IMR-90 (cell line): ENCODE data around the gene APBB3. TPM values are rescaled to one million over a fixed set of nuclear protein-coding genes. Genes with fewer than 3 reads are reported as not detected.

Source experiments
- ATAC-seq: fragments of 200-7000 bp; cut with Tn5 transposase; 2 replicates; pipeline ENCODE4 v1.9.1; 2020; ENCODE audit warnings: low read depth, mild to moderate bottlenecking, moderate library complexity
- BruUV-seq: library from RNA; stranded (reverse); fragments of 400-500 nt; replicated peaks from 2 replicates; lab custom pipeline; 2021; lab: Mats Ljungman, UMichigan
- CTCF ChIA-PET: fragments of 300-600 bp; formaldehyde crosslinking; extraction: SDS; loops from one replicate; lab custom pipeline; 2021; ENCODE audit warnings: antibody characterized with exemption; lab: Yijun Ruan, JAX
- POLR2A ChIA-PET: fragments of 300-600 bp; sonication (Branson Sonifier 250); formaldehyde crosslinking; loops from one replicate; lab custom pipeline; 2022; ENCODE audit warnings: antibody characterized with exemption; ENCODE audit not compliant: unreplicated experiment; lab: Charles Lee
- DNase-seq: peaks from one replicate; pipeline ENCODE4 v3.0.0; 2013
- H2AFZ ChIP-seq: replicated peaks from 2 replicates; pipeline ENCODE3; 2013; ENCODE audit warnings: low read length, mild to moderate bottlenecking; ENCODE audit not compliant: poor library complexity
- H2AK5ac ChIP-seq: 2 replicates; pipeline ENCODE4 v1.6.1; 2013; ENCODE audit warnings: low read depth, low read length, inconsistent platforms
- H2AK9ac ChIP-seq: replicated peaks from 2 replicates; pipeline ENCODE3; 2013; ENCODE audit warnings: mild to moderate bottlenecking, low read depth, low read length, moderate library complexity; ENCODE audit not compliant: poor library complexity
- H2BK120ac ChIP-seq: 2 replicates; pipeline ENCODE4 v1.6.1; 2013; ENCODE audit warnings: low read depth, low read length, inconsistent platforms
- H2BK15ac ChIP-seq: 3 replicates; pipeline ENCODE4 v1.6.1; 2013; ENCODE audit warnings: low read depth, low read length, inconsistent platforms
- H2BK20ac ChIP-seq: 2 replicates; pipeline ENCODE4 v1.6.1; 2013; ENCODE audit warnings: low read depth, mild to moderate bottlenecking, inconsistent platforms, low read length, moderate library complexity
- H2BK5ac ChIP-seq: 2 replicates; pipeline ENCODE4 v1.6.1; 2013; ENCODE audit warnings: mild to moderate bottlenecking, low read depth, low read length, inconsistent platforms; ENCODE audit not compliant: poor library complexity, severe bottlenecking
- H3K14ac ChIP-seq: replicated peaks from 2 replicates; pipeline ENCODE4 v1.6.1; 2013; ENCODE audit warnings: low read depth, low read length, inconsistent platforms
- H3K18ac ChIP-seq: 2 replicates; pipeline ENCODE4 v1.6.1; 2013; ENCODE audit warnings: low read depth, low read length, control low read depth
- H3K23ac ChIP-seq: 2 replicates; pipeline ENCODE4 v1.6.1; 2013; ENCODE audit warnings: low read depth, low read length, inconsistent platforms
- H3K27ac ChIP-seq: 2 replicates; pipeline ENCODE4 v1.5.1; 2013; ENCODE audit warnings: mild to moderate bottlenecking, control low read depth, low read length; ENCODE audit not compliant: insufficient read depth
- H3K27me3 ChIP-seq: 2 replicates; pipeline ENCODE4 v1.6.1; 2013; ENCODE audit warnings: low read length; ENCODE audit not compliant: control insufficient read depth, insufficient read depth
- H3K36me3 ChIP-seq: 2 replicates; pipeline ENCODE4 v1.6.1; 2013; ENCODE audit warnings: low read length, mixed read lengths; ENCODE audit not compliant: control insufficient read depth, insufficient read depth
- H3K4ac ChIP-seq: 2 replicates; pipeline ENCODE4 v1.6.1; 2013; ENCODE audit warnings: low read depth, low read length, inconsistent platforms
- H3K4me1 ChIP-seq: 2 replicates; pipeline ENCODE4 v1.6.1; 2013; ENCODE audit warnings: low read length, mixed read lengths; ENCODE audit not compliant: control insufficient read depth, insufficient read depth
- H3K4me2 ChIP-seq: 2 replicates; pipeline ENCODE4 v1.6.1; 2013; ENCODE audit warnings: low read depth, mild to moderate bottlenecking, control low read depth, low read length, moderate library complexity
- H3K4me3 ChIP-seq: 2 replicates; pipeline ENCODE4 v1.5.1; 2013; ENCODE audit warnings: low read depth, mild to moderate bottlenecking, control low read depth, low read length, moderate library complexity; ENCODE audit not compliant: insufficient read depth
- H3K56ac ChIP-seq: 2 replicates; pipeline ENCODE4 v1.6.1; 2013; ENCODE audit warnings: low read length, inconsistent platforms; ENCODE audit not compliant: insufficient read depth; ENCODE audit errors: extremely low read depth
- H3K79me1 ChIP-seq, 2 experiments: 2 replicates each; pipeline ENCODE4 v1.6.1; 2013; ENCODE audit warnings: low read length in 2 of 2, inconsistent platforms in 1 of 2, low read depth in 1 of 2
- H3K9ac ChIP-seq: 2 replicates; pipeline ENCODE4 v1.6.1; 2013; ENCODE audit warnings: low read depth, low read length, control low read depth
- H3K9me1 ChIP-seq: 2 replicates; pipeline ENCODE4 v1.6.1; 2013; ENCODE audit warnings: low read length, inconsistent platforms; ENCODE audit not compliant: insufficient read depth
- H3K9me3 ChIP-seq: 2 replicates; pipeline ENCODE4 v1.6.1; 2013; ENCODE audit warnings: low read length; ENCODE audit not compliant: control insufficient read depth, insufficient read depth
- H4K20me1 ChIP-seq: 2 replicates; pipeline ENCODE4 v1.6.1; 2013; ENCODE audit warnings: low read length, inconsistent platforms; ENCODE audit not compliant: insufficient read depth
- H4K5ac ChIP-seq: 2 replicates; pipeline ENCODE4 v1.6.1; 2013; ENCODE audit warnings: mild to moderate bottlenecking, low read depth, low read length, control low read depth
- H4K8ac ChIP-seq, 2 experiments: 2 replicates each; pipeline ENCODE4 v1.6.1; 2013; ENCODE audit warnings: low read depth in 2 of 2, low read length in 2 of 2, control low read depth in 1 of 2, inconsistent platforms in 1 of 2
- H4K91ac ChIP-seq: 2 replicates; pipeline ENCODE4 v1.6.1; 2013; ENCODE audit warnings: low read depth, low read length, inconsistent platforms; ENCODE audit not compliant: insufficient read depth
- CEBPB ChIP-seq: IDR thresholded peaks from 2 replicates; pipeline ENCODE4 v1.6.1; 2012; ENCODE audit warnings: low read depth, low read length, improper control_type of control experiment
- CHD1 ChIP-seq: IDR thresholded peaks from 2 replicates; pipeline ENCODE4 v1.6.1; 2012; ENCODE audit warnings: low read depth, low read length, improper control_type of control experiment
- FOS ChIP-seq: fragments of 150-350 bp; IDR thresholded peaks from 2 replicates; pipeline ENCODE4 v1.6.1; 2016; ENCODE audit warnings: low read depth, low read length
- MAFK ChIP-seq: IDR thresholded peaks from 2 replicates; pipeline ENCODE4 v1.6.1; 2012; ENCODE audit warnings: low read depth, low read length, improper control_type of control experiment
- MAZ ChIP-seq: IDR thresholded peaks from 2 replicates; pipeline ENCODE4 v1.6.1; 2012; ENCODE audit warnings: low read depth, mild to moderate bottlenecking, low read length, improper control_type of control experiment, moderate library complexity, borderline replicate concordance
- MXI1 ChIP-seq: IDR thresholded peaks from 2 replicates; pipeline ENCODE4 v1.6.1; 2012; ENCODE audit warnings: low read depth, mild to moderate bottlenecking, low read length, moderate library complexity, borderline replicate concordance
- NFE2L2 ChIP-seq: fragments of 150-350 bp; IDR thresholded peaks from 2 replicates; pipeline ENCODE4 v1.6.1; 2016; ENCODE audit warnings: low read depth, mild to moderate bottlenecking, low read length
- POLR2A ChIP-seq: IDR thresholded peaks from 2 replicates; pipeline ENCODE4 v1.6.1; 2012; ENCODE audit warnings: mild to moderate bottlenecking, low read depth, low read length
- RAD21 ChIP-seq: IDR thresholded peaks from 2 replicates; pipeline ENCODE4 v1.6.1; 2012; ENCODE audit warnings: low read length, improper control_type of control experiment
- RCOR1 ChIP-seq: IDR thresholded peaks from 2 replicates; pipeline ENCODE4 v1.6.1; 2012; ENCODE audit warnings: mild to moderate bottlenecking, low read length, improper control_type of control experiment; ENCODE audit not compliant: insufficient replicate concordance
- RFX5 ChIP-seq: IDR thresholded peaks from 2 replicates; pipeline ENCODE4 v1.8.0; 2012; ENCODE audit warnings: low read depth, mild to moderate bottlenecking, low read length, moderate library complexity
- SMC3 ChIP-seq: fragments of 150-350 bp; IDR thresholded peaks from 2 replicates; pipeline ENCODE4 v1.6.1; 2016; ENCODE audit warnings: low read depth, mild to moderate bottlenecking, antibody characterized with exemption, low read length, moderate library complexity
- WGBS, 2 experiments: methylation state at CpG; one replicate each; pipeline versions ENCODE4 v1.1.5 to v1.1.7; 2013; ENCODE audit warnings: missing lambda C conversion rate in 2 of 2; ENCODE audit not compliant: insufficient read length in 1 of 2; ENCODE audit errors: extremely low coverage in 2 of 2; 5-methylcytosine and 5-hydroxymethylcytosine counted together
- dilution Hi-C: fragments of 300-500 bp; cut with HindIII; formaldehyde crosslinking; loops from one replicate; pipeline ENCODE4 v1.14.3; 2018; ENCODE audit warnings: low sequenced_read_pairs; ENCODE audit not compliant: unreplicated experiment
- in situ Hi-C: fragments of 300-500 bp; cut with MboI; formaldehyde crosslinking; loops from 3 replicates; pipeline ENCODE4 v1.14.3; 2019; ENCODE audit warnings: low sequenced_read_pairs, inconsistent platforms, mixed read lengths
- intact Hi-C: fragments of 100-400 bp; cut with micrococcal nuclease; formaldehyde crosslinking; loops from 2 replicates; pipeline ENCODE4 v1.10.0; 2022
- polyA plus RNA-seq, 3 experiments: library from polyadenylated mRNA; depleted of rRNA; stranded (reverse); fragments of >200 nt; gene quantifications; 2 replicates each; pipeline ENCODE4 v1.2.3, GENCODE V29; 2012; ENCODE audit warnings: low replicate concordance in 1 of 3
- total RNA-seq: library from RNA; depleted of rRNA; stranded (reverse); fragments of >200 nt; gene quantifications from 2 replicates; pipeline ENCODE4 v1.2.3, GENCODE V29; 2012
- TF ChIP-seq, protein P1 (sequence below): conservative IDR thresholded peaks from 2 replicates; pipeline ENCODE4 v1.5.1; 2012; ENCODE audit warnings: mild to moderate bottlenecking, low read depth, low read length, improper control_type of control experiment
- TF ChIP-seq, protein P2 (sequence below): fragments of 150-350 bp; IDR thresholded peaks from 2 replicates; pipeline ENCODE4 v1.6.1; 2017; ENCODE audit warnings: mild to moderate bottlenecking, antibody characterized with exemption, low read length, low read depth

The APBB3 gene
- total and polyA plus RNA-seq, 2 of the 4 experiments (the other 2 are of a cell fraction), result 6.6 to 23.8 TPM

GRCh38 chr5:140547508-140548299 is 16.7 kb downstream of the APBB3 start, which contains the start of gene EIF4EBP3:
Gene EIF4EBP3 (plus strand): TSS chr5:140547662. CDS start chr5:140547738, 76 bp downstream.
- H3K27me3 ChIP-seq, result no peaks in the 10 kb centered on the region
- ATAC-seq (peak; percentile 95), DNase-seq (peak; percentile 95)
- H3K14ac ChIP-seq, result 0 out of 2 replicates have a peak within 1 kb of the TSS, but pooled peaks have one; percentile 1
- H2BK5ac ChIP-seq, result no peak within 1 kb of the TSS
- WGBS, 2 experiments, result 6% methylated on average over 29 of the region's 52 CpGs; no CpG with 5 or more reads in 1 of the 2 experiments
- H2AFZ ChIP-seq, result peak within 1 kb of the TSS; percentile 72
- H3K4me1 ChIP-seq, result peaks cover 14% of the 10 kb centered on the region
- peaks cover 21% of the 10 kb centered on the region for H4K20me1 ChIP-seq
- no peak within 1 kb of the TSS for H3K4ac ChIP-seq
- H2BK120ac ChIP-seq, result no peak within 1 kb of the TSS
- H2AK9ac ChIP-seq, result peak within 1 kb of the TSS; percentile 51
- ChIA-PET CTCF (interaction anchor here (0.7 to 2.1 kb wide), 9 partner anchors 9 to 182 kb away, joined by 3 to 8 read pairs (median 4); partner anchors contain the start of gene CD14), POLR2A (interaction anchor here (0.6 kb wide), 1 partner anchor 26 kb away, joined by 4 read pairs; no protein-coding TSS in a partner anchor)
- H4K91ac ChIP-seq, result no peak within 1 kb of the TSS
- in situ Hi-C loops, result no loop called here
- dilution Hi-C loops, result no loop called here
- H3K9me3 ChIP-seq, result no peaks in the 10 kb centered on the region
- 0 out of 2 replicates have a peak, but pooled peaks cover 3% of the 10 kb centered on the region for H3K9me1 ChIP-seq
- peak within 1 kb of the TSS; percentile 42 for H3K4me2 ChIP-seq
- H3K23ac ChIP-seq, result no peak within 1 kb of the TSS; the same call in 1 of the 2 replicates
- no peak within 1 kb of the TSS for H2BK15ac ChIP-seq
- intact Hi-C loops, result loop anchor here (2.0 kb wide), 1 partner anchor 91 kb away; the partner anchor contains the start of gene TMCO6
- peaks cover 7 to 52% of the 10 kb centered on the region in 2 experiments; a peak in 3 of 4 replicates for H3K79me1 ChIP-seq
- H3K4me3 ChIP-seq, result no peak within 1 kb of the TSS
- no peak within 1 kb of the TSS for H2AK5ac ChIP-seq
- H2BK20ac ChIP-seq, result no peak within 1 kb of the TSS
- peaks cover 33% of the 10 kb centered on the region for H3K36me3 ChIP-seq
- BruUV-seq, result no TSS peak
- peak within 1 kb of the TSS; percentile 9 for H3K9ac ChIP-seq
- H4K5ac ChIP-seq, result no peak within 1 kb of the TSS
- peak within 1 kb of the TSS in 1 of 2 experiments; percentile 9; a peak in 1 of 4 replicates for H4K8ac ChIP-seq
- H3K27ac ChIP-seq, result peak within 1 kb of the TSS; percentile 3
- H3K18ac ChIP-seq, result no peak within 1 kb of the TSS
- no peak within 1 kb of the TSS for H3K56ac ChIP-seq
- TF ChIP-seq MXI1 (peak; percentile 97; the same call in 1 of the 2 replicates), RAD21 (peak; percentile 65), CHD1 (no peak), CEBPB (peak; percentile 58; the same call in 1 of the 2 replicates), NFE2L2 (no peak), POLR2A (peak; percentile 79), SMC3 (peak; percentile 46), MAFK (no peak), MAZ (peak; percentile 45; the same call in 1 of the 2 replicates), FOS (no peak), RFX5 (no peak), RCOR1 (no peak)
- TF ChIP-seq, protein P1, sequence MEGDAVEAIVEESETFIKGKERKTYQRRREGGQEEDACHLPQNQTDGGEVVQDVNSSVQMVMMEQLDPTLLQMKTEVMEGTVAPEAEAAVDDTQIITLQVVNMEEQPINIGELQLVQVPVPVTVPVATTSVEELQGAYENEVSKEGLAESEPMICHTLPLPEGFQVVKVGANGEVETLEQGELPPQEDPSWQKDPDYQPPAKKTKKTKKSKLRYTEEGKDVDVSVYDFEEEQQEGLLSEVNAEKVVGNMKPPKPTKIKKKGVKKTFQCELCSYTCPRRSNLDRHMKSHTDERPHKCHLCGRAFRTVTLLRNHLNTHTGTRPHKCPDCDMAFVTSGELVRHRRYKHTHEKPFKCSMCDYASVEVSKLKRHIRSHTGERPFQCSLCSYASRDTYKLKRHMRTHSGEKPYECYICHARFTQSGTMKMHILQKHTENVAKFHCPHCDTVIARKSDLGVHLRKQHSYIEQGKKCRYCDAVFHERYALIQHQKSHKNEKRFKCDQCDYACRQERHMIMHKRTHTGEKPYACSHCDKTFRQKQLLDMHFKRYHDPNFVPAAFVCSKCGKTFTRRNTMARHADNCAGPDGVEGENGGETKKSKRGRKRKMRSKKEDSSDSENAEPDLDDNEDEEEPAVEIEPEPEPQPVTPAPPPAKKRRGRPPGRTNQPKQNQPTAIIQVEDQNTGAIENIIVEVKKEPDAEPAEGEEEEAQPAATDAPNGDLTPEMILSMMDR, result peak; percentile 56
- TF ChIP-seq, protein P2, sequence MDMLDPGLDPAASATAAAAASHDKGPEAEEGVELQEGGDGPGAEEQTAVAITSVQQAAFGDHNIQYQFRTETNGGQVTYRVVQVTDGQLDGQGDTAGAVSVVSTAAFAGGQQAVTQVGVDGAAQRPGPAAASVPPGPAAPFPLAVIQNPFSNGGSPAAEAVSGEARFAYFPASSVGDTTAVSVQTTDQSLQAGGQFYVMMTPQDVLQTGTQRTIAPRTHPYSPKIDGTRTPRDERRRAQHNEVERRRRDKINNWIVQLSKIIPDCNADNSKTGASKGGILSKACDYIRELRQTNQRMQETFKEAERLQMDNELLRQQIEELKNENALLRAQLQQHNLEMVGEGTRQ, result peak; percentile 96
